HCT116 (cell line): ENCODE measurements around the gene TNRC18.

ENCODE experiments used
- CEBPB ChIP-seq: IDR thresholded peaks from 2 replicates; pipeline ENCODE4 v1.6.1; 2012; ENCODE audit warnings: low read depth
- EZH2 ChIP-seq: fragments of 200-600 bp; sonication (generic); IDR thresholded peaks from 2 replicates; pipeline ENCODE4 v1.6.1; 2017; ENCODE audit warnings: antibody characterized with exemption, mixed run types
- JUND ChIP-seq: IDR thresholded peaks from 2 replicates; pipeline ENCODE4 v1.6.1; 2012
- POLR2A ChIP-seq: IDR thresholded peaks from 2 replicates; pipeline ENCODE4 v1.7.0; 2011; ENCODE audit warnings: borderline replicate concordance; ENCODE audit not compliant: insufficient read depth, insufficient read length; ENCODE audit errors: extremely low read depth
- POLR2AphosphoS5 ChIP-seq: IDR thresholded peaks from 2 replicates; pipeline ENCODE4 v1.6.1; 2011; ENCODE audit warnings: mild to moderate bottlenecking, low read depth, low read length, moderate library complexity
- SP1 ChIP-seq: IDR thresholded peaks from 2 replicates; pipeline ENCODE4 v1.6.1; 2012; ENCODE audit warnings: low read depth
- TCF7L2 ChIP-seq: IDR thresholded peaks from 2 replicates; pipeline ENCODE4 v1.7.0; 2011; ENCODE audit warnings: borderline replicate concordance, inconsistent platforms; ENCODE audit not compliant: insufficient read depth, insufficient read length; ENCODE audit errors: extremely low read depth
- YY1 ChIP-seq: IDR thresholded peaks from 2 replicates; pipeline ENCODE4 v1.6.1; 2011; ENCODE audit warnings: low read length, low read depth, moderate library complexity, mild to moderate bottlenecking; ENCODE audit not compliant: insufficient replicate concordance; ENCODE audit errors: extremely low read depth
- ZFX ChIP-seq: fragments of 450-650 bp; IDR thresholded peaks from 2 replicates; pipeline ENCODE4 v1.6.1; 2017
- ZNF274 ChIP-seq: fragments of 200-500 bp; sonication (Bioruptor generic); IDR thresholded peaks from 2 replicates; pipeline ENCODE4 v1.6.1; 2014; ENCODE audit warnings: mild to moderate bottlenecking, low read depth, low read length, inconsistent platforms
- TF ChIP-seq, protein P1 (sequence below), 3 experiments: fragments of 200-600 bp in 1 of 3; sonication (generic) in 1 of 3; IDR thresholded peaks in 2 of 3; conservative IDR thresholded peaks in 1 of 3; 2 replicates each; pipeline ENCODE4 v1.5.1; 2012 to 2017; ENCODE audit warnings: low read depth in 2 of 3, low read length in 2 of 3, antibody characterized with exemption in 1 of 3, borderline replicate concordance in 1 of 3, control low read depth in 1 of 3, mild to moderate bottlenecking in 1 of 3, mixed read lengths in 1 of 3, mixed run types in 1 of 3, moderate library complexity in 1 of 3; ENCODE audit not compliant: insufficient read depth in 1 of 3
- TF ChIP-seq, protein P2 (sequence below): IDR thresholded peaks from 2 replicates; pipeline ENCODE4 v1.6.1; 2012
- TF ChIP-seq, protein P3 (sequence below): IDR thresholded peaks from 2 replicates; pipeline ENCODE4 v1.6.1; 2012
- TF ChIP-seq, protein P4 (sequence below): IDR thresholded peaks from 2 replicates; pipeline ENCODE4 v1.6.1; 2011; ENCODE audit warnings: mild to moderate bottlenecking, low read length, moderate library complexity; ENCODE audit not compliant: insufficient replicate concordance; ENCODE audit errors: extremely low read depth

DNA sequence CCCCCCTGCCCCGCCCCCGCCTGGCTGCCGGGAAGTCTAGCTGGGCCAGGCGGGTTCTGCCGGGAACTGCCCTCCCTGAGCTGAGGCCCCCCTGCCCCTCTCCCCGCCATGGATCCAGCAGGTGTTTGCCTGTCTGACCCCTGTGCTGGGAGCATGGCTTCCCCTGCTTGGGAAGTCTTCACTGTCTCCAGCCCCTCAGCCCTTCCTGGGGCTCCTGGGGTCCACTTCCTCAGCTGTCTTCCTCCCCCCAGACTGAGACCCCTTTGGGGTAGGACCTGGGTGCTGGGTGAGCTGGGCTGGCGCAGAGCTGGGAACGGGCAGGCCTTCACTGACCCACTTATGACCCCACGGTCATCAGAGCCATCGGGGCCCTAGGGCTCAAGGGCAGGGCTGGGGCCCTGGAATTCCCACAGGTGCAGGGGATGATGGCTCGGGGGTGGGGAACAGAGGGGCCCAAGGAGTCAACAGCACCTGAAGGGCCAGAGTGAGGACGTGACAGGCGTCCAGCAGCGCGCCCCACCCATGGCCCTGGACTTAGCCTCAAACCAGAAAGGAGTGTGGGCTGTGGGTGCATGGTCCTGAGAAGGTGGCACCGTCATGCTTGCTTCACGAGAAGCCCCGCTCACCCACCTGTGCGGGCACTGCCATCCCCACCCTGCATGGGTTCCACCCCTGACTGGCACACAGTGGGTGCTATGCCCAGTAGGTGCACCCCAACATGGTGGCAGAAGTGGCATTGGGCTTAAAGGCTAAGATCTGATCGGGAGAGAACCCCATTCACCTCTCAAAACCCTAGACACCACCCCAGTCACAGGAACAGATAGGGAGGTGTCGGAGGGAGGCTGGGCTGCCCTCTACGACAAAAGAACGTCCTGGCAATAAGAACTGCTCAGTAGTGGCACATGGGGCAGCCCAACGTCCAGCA lies 16.2 kb upstream of the TNRC18 start:
- TF ChIP-seq, protein P1, sequence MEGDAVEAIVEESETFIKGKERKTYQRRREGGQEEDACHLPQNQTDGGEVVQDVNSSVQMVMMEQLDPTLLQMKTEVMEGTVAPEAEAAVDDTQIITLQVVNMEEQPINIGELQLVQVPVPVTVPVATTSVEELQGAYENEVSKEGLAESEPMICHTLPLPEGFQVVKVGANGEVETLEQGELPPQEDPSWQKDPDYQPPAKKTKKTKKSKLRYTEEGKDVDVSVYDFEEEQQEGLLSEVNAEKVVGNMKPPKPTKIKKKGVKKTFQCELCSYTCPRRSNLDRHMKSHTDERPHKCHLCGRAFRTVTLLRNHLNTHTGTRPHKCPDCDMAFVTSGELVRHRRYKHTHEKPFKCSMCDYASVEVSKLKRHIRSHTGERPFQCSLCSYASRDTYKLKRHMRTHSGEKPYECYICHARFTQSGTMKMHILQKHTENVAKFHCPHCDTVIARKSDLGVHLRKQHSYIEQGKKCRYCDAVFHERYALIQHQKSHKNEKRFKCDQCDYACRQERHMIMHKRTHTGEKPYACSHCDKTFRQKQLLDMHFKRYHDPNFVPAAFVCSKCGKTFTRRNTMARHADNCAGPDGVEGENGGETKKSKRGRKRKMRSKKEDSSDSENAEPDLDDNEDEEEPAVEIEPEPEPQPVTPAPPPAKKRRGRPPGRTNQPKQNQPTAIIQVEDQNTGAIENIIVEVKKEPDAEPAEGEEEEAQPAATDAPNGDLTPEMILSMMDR (IDR thresholded peaks at IDR 0.05 in 2 of 3, conservative IDR thresholded peaks at IDR 0.05 in 1 of 3; ENCODE audit: borderline replicate concordance in 1 of 3, insufficient read depth in 1 of 3, low read depth in 2 of 3, low read length in 2 of 3), result no peak
- no peak for TF ChIP-seq CEBPB
- no peak for TF ChIP-seq POLR2A
- no peak for TF ChIP-seq SP1
- TF ChIP-seq EZH2, result no peak
- TF ChIP-seq, protein P2, sequence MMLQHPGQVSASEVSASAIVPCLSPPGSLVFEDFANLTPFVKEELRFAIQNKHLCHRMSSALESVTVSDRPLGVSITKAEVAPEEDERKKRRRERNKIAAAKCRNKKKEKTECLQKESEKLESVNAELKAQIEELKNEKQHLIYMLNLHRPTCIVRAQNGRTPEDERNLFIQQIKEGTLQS, result no peak
- TF ChIP-seq, protein P3, sequence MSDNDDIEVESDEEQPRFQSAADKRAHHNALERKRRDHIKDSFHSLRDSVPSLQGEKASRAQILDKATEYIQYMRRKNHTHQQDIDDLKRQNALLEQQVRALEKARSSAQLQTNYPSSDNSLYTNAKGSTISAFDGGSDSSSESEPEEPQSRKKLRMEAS, result no peak
- TF ChIP-seq ZFX, result no peak
- no peak for TF ChIP-seq POLR2AphosphoS5
- TF ChIP-seq, protein P4, sequence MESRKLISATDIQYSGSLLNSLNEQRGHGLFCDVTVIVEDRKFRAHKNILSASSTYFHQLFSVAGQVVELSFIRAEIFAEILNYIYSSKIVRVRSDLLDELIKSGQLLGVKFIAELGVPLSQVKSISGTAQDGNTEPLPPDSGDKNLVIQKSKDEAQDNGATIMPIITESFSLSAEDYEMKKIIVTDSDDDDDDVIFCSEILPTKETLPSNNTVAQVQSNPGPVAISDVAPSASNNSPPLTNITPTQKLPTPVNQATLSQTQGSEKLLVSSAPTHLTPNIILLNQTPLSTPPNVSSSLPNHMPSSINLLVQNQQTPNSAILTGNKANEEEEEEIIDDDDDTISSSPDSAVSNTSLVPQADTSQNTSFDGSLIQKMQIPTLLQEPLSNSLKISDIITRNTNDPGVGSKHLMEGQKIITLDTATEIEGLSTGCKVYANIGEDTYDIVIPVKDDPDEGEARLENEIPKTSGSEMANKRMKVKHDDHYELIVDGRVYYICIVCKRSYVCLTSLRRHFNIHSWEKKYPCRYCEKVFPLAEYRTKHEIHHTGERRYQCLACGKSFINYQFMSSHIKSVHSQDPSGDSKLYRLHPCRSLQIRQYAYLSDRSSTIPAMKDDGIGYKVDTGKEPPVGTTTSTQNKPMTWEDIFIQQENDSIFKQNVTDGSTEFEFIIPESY, result no peak
- TF ChIP-seq YY1, result no peak
- no peak for TF ChIP-seq ZNF274
- TF ChIP-seq JUND, result no peak
- no peak for TF ChIP-seq TCF7L2
